Suppressor macrophage treated with lipopolysaccharide for 4 hours (primary cell): Measurements from ENCODE around the gene ZNF14.
"Not testable (repeated sequence)": the region's sequence is repeated elsewhere in the genome, so short reads cannot be mapped to it uniquely, and the experiment has no call there.

Experiments used
- DNase-seq: peaks from one replicate; pipeline ENCODE4 v3.0.0-alpha.2; 2020

Gene ZNF14

GRCh38 chr19:19746286-19747213 lies 13.6 kb upstream of the ZNF14 start:
- DNase-seq = no peak

- DNase-seq = no peak
Observed at GRCh38 chr19:19745496-19746285, 12.8 kb upstream of the ZNF14 start.

GRCh38 chr19:19744641-19745040 lies 11.7 kb upstream of the ZNF14 start:
- no peak for DNase-seq

- DNase-seq = not testable (repeated sequence)
Observed at GRCh38 chr19:19743921-19744320, 11.0 kb upstream of the ZNF14 start.

GRCh38 chr19:19743176-19743575 lies 10.3 kb upstream of the ZNF14 start:
- DNase-seq = no peak

- DNase-seq = no peak
Observed at GRCh38 chr19:19742773-19743172, 9.9 kb upstream of the ZNF14 start.

- DNase-seq = no peak
Observed at GRCh38 chr19:19741184-19741583, 8.3 kb upstream of the ZNF14 start.

GRCh38 chr19:19740755-19741154 lies 7.8 kb upstream of the ZNF14 start:
- DNase-seq = no peak

GRCh38 chr19:19738564-19738963 lies 5.7 kb upstream of the ZNF14 start:
- DNase-seq = no peak

- DNase-seq = no peak
Observed at GRCh38 chr19:19737559-19738332, 4.8 kb upstream of the ZNF14 start.

- no peak for DNase-seq
Observed at GRCh38 chr19:19721896-19722295, 11.0 kb downstream of the ZNF14 start.

GRCh38 chr19:19719798-19720197 lies 13.1 kb downstream of the ZNF14 start:
- no peak for DNase-seq

- DNase-seq = no peak
Observed at GRCh38 chr19:19711934-19712828, 20.7 kb downstream of the ZNF14 start.

GRCh38 chr19:19711306-19711933 lies 21.5 kb downstream of the ZNF14 start:
- no peak for DNase-seq

GRCh38 chr19:19710506-19710905 lies 22.4 kb downstream of the ZNF14 start:
- no peak for DNase-seq

GRCh38 chr19:19704836-19705235 lies 28.1 kb downstream of the ZNF14 start:
- no peak for DNase-seq

- DNase-seq = not testable (repeated sequence)
Observed at GRCh38 chr19:19700493-19700892, 32.4 kb downstream of the ZNF14 start.

- no peak for DNase-seq
Observed at GRCh38 chr19:19697589-19697988, 35.3 kb downstream of the ZNF14 start.

GRCh38 chr19:19696386-19696785 lies 36.5 kb downstream of the ZNF14 start:
- DNase-seq = no peak

- DNase-seq = no peak
Observed at GRCh38 chr19:19691683-19692082, 41.2 kb downstream of the ZNF14 start.

- not testable (repeated sequence) for DNase-seq
Observed at GRCh38 chr19:19689023-19689422, 43.9 kb downstream of the ZNF14 start.

- no peak for DNase-seq
Observed at GRCh38 chr19:19687090-19687489, 45.8 kb downstream of the ZNF14 start.
